Body of pancreas (tissue), 4 donors: ENCODE data around the gene GALNT2. TPM values are rescaled to one million over a fixed set of nuclear protein-coding genes. Genes with fewer than 3 reads are reported as not detected.

Experiments
- ATAC-seq: fragments of 150-250 bp; one replicate; pipeline ENCODE4 v1.9.1; 2016
- DNase-seq, 4 donors: peaks; one replicate each; pipeline ENCODE4 v3.0.0-alpha.2; 2019
- H3K27ac ChIP-seq, 4 donors: fragments of 200-600 bp; sonication (generic); 1 replicate in 3 of 4; 2 replicates in 1 of 4; pipeline versions ENCODE4 v1.5.1 to v1.6.1; 2016 to 2019; ENCODE audit warnings: mild to moderate bottlenecking in 1 of 4, mixed read lengths in 1 of 4, moderate library complexity in 1 of 4
- H3K27me3 ChIP-seq, 2 donors: fragments of 200-600 bp; sonication (generic); one replicate each; pipeline ENCODE4 v1.6.0; 2016; ENCODE audit warnings: mild to moderate bottlenecking in 1 of 2
- H3K36me3 ChIP-seq, 2 donors: fragments of 200-600 bp; sonication (generic); replicated peaks in 1 of 2; 2 replicates each; pipeline ENCODE4 v1.5.1; 2016; ENCODE audit warnings: low read depth in 2 of 2; ENCODE audit not compliant: insufficient read depth in 1 of 2
- H3K4me1 ChIP-seq: fragments of 200-600 bp; sonication (generic); one replicate; pipeline ENCODE4 v1.6.0; 2016
- H3K4me3 ChIP-seq, 2 donors: fragments of 200-600 bp; sonication (generic); 1 replicate in 1 of 2; 2 replicates in 1 of 2; pipeline ENCODE4 v1.5.1; 2016 to 2019
- H3K9me3 ChIP-seq, 3 donors: fragments of 200-600 bp; sonication (generic); 1 replicate in 2 of 3; 2 replicates in 1 of 3; pipeline ENCODE4 v1.5.1; 2016
- CTCF ChIP-seq, 7 experiments: fragments of 450-650 bp in 4 of 7; fragments of 200-600 bp in 3 of 7; sonication (generic) in 3 of 7; IDR thresholded peaks; one replicate each; pipeline ENCODE4 v1.5.1; 2016 to 2019; ENCODE audit warnings: antibody characterized with exemption in 7 of 7
- POLR2A ChIP-seq, 3 donors: fragments of 450-650 bp; IDR thresholded peaks; one replicate each; pipeline ENCODE4 v1.6.1; 2016; ENCODE audit warnings: antibody characterized with exemption in 3 of 3, mild to moderate bottlenecking in 2 of 3
- WGBS, 2 donors: methylation state at CpG; one replicate each; pipeline ENCODE4 v1.1.5; 2017; 5-methylcytosine and 5-hydroxymethylcytosine counted together
- intact Hi-C: fragments of 100-400 bp; cut with DNase I; formaldehyde crosslinking; loops from one replicate; pipeline ENCODE4 v1.15.1; 2023
- total RNA-seq, 2 donors: library from RNA; depleted of rRNA; stranded (reverse); fragments of >200 nt; gene quantifications; one replicate each; pipeline ENCODE4 v1.1.0, GENCODE V29; 2016

GALNT2 gene
- total RNA-seq, 2 donors from 2014 or later: 45.9 to 68.6 TPM

GRCh38 chr1:230191079-230191804, 124.2 kb downstream of the GALNT2 start:
- peak; percentile 55 for ATAC-seq
- TF ChIP-seq POLR2A (IDR thresholded peaks at IDR 0.05) (no peak), CTCF (IDR thresholded peaks at IDR 0.05) (no peak)
- Histone ChIP-seq H3K4me3 (no peak overlapping the region), H3K27me3 (no peaks in the 10 kb centered on the region), H3K27ac (peak overlapping the region in 2 of 4 donors; percentile 51 to 55), H3K4me1 (peaks cover 44% of the 10 kb centered on the region), H3K9me3 (no peaks in the 10 kb centered on the region), H3K36me3 (no peaks in the 10 kb centered on the region)
- 52 to 75% methylated on average over 9 of the region's 9 CpGs for WGBS, 2 donors
- intact Hi-C loops: no loop called here
- peak in 3 of 4 donors; percentile 42 to 79 (median 45) for DNase-seq

GRCh38 chr1:230191855-230192254, 124.8 kb downstream of the GALNT2 start:
- 78 to 94% methylated on average over 2 to 4 of the region's 4 CpGs for WGBS, 2 donors
- TF ChIP-seq POLR2A (IDR thresholded peaks at IDR 0.05) (no peak), CTCF (IDR thresholded peaks at IDR 0.05) (no peak)
- Histone ChIP-seq H3K27ac (peak overlapping the region in 2 of 4 donors; percentile 51 to 55), H3K27me3 (no peaks in the 10 kb centered on the region), H3K4me1 (peaks cover 39% of the 10 kb centered on the region), H3K36me3 (no peaks in the 10 kb centered on the region), H3K9me3 (no peaks in the 10 kb centered on the region), H3K4me3 (no peak overlapping the region)
- DNase-seq (no peak), ATAC-seq (no peak)
- intact Hi-C loops: no loop called here

GRCh38 chr1:230194525-230194924, 127.5 kb downstream of the GALNT2 start:
- Histone ChIP-seq H3K27me3 (no peaks in the 10 kb centered on the region), H3K9me3 (no peaks in the 10 kb centered on the region), H3K4me1 (peaks cover 54% of the 10 kb centered on the region), H3K27ac (no peak overlapping the region), H3K36me3 (no peaks in the 10 kb centered on the region), H3K4me3 (no peak overlapping the region)
- intact Hi-C loops: no loop called here
- WGBS, 2 donors: 80 to 91% methylated on average over 7 of the region's 7 CpGs
- ATAC-seq (no peak), DNase-seq (no peak)
- TF ChIP-seq CTCF (IDR thresholded peaks at IDR 0.05) (no peak), POLR2A (IDR thresholded peaks at IDR 0.05) (no peak)

DNA sequence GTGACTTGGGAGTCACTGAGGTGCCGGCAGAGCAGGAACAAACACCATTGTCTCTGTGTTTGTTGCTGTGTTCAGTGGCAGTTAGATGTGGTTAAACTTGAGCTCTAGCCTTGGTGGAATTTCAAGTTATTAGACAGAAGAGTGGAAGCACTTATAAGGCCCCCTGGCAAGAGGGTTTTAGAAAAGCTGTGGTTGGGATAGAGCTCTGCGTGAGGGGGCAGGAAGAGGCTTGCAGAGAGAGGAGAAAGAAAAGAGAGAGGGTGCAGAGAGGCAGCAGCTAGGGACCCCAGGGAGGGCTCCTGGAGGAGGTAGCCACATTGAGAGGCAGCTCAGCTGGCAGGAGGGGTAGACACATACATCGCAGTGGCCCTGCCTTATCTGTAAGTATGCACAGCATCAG, 128.2 kb downstream of the GALNT2 start:
- H3K9me3 ChIP-seq: no peaks in the 10 kb centered on the region
- peaks cover 54% of the 10 kb centered on the region for H3K4me1 ChIP-seq
- ATAC-seq: no peak
- no peaks in the 10 kb centered on the region for H3K36me3 ChIP-seq
- TF ChIP-seq CTCF (IDR thresholded peaks at IDR 0.05) (no peak), POLR2A (IDR thresholded peaks at IDR 0.05) (no peak)
- intact Hi-C loops: no loop called here
- WGBS, 2 donors: 61 to 71% methylated on average over 3 of the region's 3 CpGs
- no peak for DNase-seq
- no peak overlapping the region for H3K4me3 ChIP-seq
- H3K27me3 ChIP-seq: no peaks in the 10 kb centered on the region
- no peak overlapping the region for H3K27ac ChIP-seq

GRCh38 chr1:230196077-230196476, 129.0 kb downstream of the GALNT2 start:
- Histone ChIP-seq H3K9me3 (no peaks in the 10 kb centered on the region), H3K27ac (no peak overlapping the region), H3K4me3 (no peak overlapping the region), H3K4me1 (peaks cover 48% of the 10 kb centered on the region), H3K36me3 (no peaks in the 10 kb centered on the region), H3K27me3 (no peaks in the 10 kb centered on the region)
- DNase-seq (no peak), ATAC-seq (no peak)
- intact Hi-C loops: no loop called here
- WGBS, 2 donors: 87 to 91% methylated on average over 5 of the region's 5 CpGs
- no peak for TF ChIP-seq POLR2A (IDR thresholded peaks at IDR 0.05)
- TF ChIP-seq CTCF (IDR thresholded peaks at IDR 0.05): no peak
